BLaER1 treated with 17β-estradiol and CSF1 and Interleukin-3, amounts not matched to agents 10 nM and 100 nM (cell line): ENCODE measurements around the gene KHSRP.
A peak's percentile ranks its signal among the peaks of the same experiment; 100 is the strongest.
"Not testable (repeated sequence)": the region's sequence is repeated elsewhere in the genome, so short reads cannot be mapped to it uniquely, and the experiment has no call there.

Source experiments
- H3K27ac ChIP-seq, 11 experiments: shearing (Covaris generic); formaldehyde crosslinking; 2 replicates each; pipeline ENCODE4 v1.8.1; 2022
- H3K27me3 ChIP-seq, 11 experiments: shearing (Covaris generic); formaldehyde crosslinking; 2 replicates each; pipeline ENCODE4 v1.8.1; 2022
- H3K36me3 ChIP-seq, 11 experiments: shearing (Covaris generic); formaldehyde crosslinking; 2 replicates each; pipeline ENCODE4 v1.8.1; 2022
- H3K4me1 ChIP-seq, 10 experiments: shearing (Covaris generic); formaldehyde crosslinking; 2 replicates each; pipeline ENCODE4 v1.8.1; 2022
- H3K4me2 ChIP-seq, 11 experiments: shearing (Covaris generic); formaldehyde crosslinking; 2 replicates each; pipeline ENCODE4 v1.8.1; 2022
- H3K4me3 ChIP-seq, 10 experiments: shearing (Covaris generic); formaldehyde crosslinking; 2 replicates each; pipeline ENCODE4 v1.8.1; 2022
- H3K9ac ChIP-seq, 11 experiments: shearing (Covaris generic); formaldehyde crosslinking; 2 replicates each; pipeline ENCODE4 v1.8.1; 2022
- H3K9me3 ChIP-seq, 11 experiments: shearing (Covaris generic); formaldehyde crosslinking; replicated peaks in 1 of 11; 2 replicates each; pipeline ENCODE4 v1.8.1; 2022
- H4K20me1 ChIP-seq, 11 experiments: shearing (Covaris generic); formaldehyde crosslinking; 2 replicates each; pipeline ENCODE4 v1.8.1; 2022
- Cebpa-rat ChIP-seq, 11 experiments: shearing (Covaris generic); IDR thresholded peaks; 2 replicates each; pipeline ENCODE4 v1.8.1; 2022

KHSRP gene

DNA sequence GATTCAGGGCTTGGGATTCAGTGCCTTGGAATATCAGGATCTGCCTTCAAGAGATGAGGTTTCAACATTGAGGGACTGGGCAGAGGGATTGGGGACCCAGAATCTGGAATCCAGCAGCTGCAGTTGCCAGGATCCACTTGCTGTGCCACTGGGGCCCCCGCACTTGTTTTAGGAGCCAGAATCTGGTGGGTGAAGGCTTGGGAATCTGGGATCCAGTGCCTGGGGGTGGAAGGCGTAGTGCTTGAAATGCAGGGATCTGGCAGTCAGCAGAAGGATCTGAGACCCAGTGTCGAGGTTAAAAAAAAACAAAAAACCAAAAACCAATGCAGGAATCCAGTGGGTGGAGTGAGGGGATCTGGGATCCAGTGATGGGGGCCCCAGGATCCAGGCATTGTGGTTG is 16.3 kb upstream of the KHSRP start:
- Histone ChIP-seq H3K4me2 (no peak overlapping the region), H3K9ac (no peak overlapping the region), H3K36me3 (peaks cover 0 to 28% (median 11%) of the 10 kb centered on the region in 11 experiments; a peak in 14 of 22 replicates), H3K27ac (no peak overlapping the region), H3K27me3 (no peaks in the 10 kb centered on the region), H3K4me1 (no peaks in the 10 kb centered on the region), H3K9me3 (no peaks in the 10 kb centered on the region; a peak in 3 of 22 replicates), H4K20me1 (no peaks in the 10 kb centered on the region; a peak in 1 of 22 replicates), H3K4me3 (no peak overlapping the region)
- TF ChIP-seq Cebpa-rat (IDR thresholded peaks at IDR 0.05), result no peak

DNA sequence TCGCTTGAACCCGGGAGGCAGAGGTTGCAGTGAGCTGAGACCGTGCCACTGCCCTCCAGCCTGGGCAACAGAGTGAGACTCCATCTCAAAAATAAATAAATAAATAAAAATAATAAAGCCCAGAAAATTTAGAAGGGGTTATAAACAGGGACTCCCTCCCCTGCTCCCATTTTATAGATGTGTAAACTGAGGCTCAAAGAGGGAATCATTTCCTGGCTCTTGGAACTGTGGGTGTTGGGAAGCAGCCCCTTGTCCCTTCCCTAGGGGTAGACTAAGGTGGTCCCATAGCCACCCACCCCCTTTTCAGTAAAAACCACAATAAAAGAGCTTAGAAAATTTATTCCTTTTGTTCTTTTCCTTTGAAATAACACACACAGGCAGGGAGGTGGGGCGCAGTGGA is 15.1 kb upstream of the KHSRP start:
- no peaks in the 10 kb centered on the region; a peak in 1 of 22 replicates for H4K20me1 ChIP-seq
- no peak overlapping the region for H3K27ac ChIP-seq
- no peaks in the 10 kb centered on the region for H3K4me1 ChIP-seq
- no peak overlapping the region; a peak in 1 of 22 replicates for H3K9ac ChIP-seq
- TF ChIP-seq Cebpa-rat (IDR thresholded peaks at IDR 0.05), result no peak
- peaks cover 0 to 18% (median 0%) of the 10 kb centered on the region in 11 experiments; a peak in 4 of 22 replicates for H3K36me3 ChIP-seq
- no peak overlapping the region for H3K4me3 ChIP-seq
- no peak overlapping the region for H3K4me2 ChIP-seq
- H3K27me3 ChIP-seq, result no peaks in the 10 kb centered on the region
- no peaks in the 10 kb centered on the region for H3K9me3 ChIP-seq

DNA sequence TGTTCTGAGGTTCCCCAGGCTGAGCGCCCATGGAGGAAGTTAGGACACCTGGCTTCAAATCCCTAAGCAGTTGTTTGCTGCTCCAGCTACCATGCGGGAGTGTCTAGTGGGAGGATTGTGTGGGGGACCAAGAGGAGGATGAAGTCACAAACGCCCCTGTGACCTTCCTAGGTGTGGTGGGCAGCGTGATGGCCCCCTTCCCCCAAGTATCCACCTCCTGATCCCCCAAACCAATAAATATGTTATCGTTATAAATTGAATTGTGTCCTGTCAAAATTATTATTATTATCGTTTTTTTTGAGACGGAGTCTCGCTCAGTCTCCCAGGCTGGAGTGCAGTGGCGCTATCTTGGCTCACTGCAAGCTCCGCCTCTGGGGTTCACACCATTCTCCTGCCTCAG is 9.1 kb upstream of the KHSRP start, which contains the start of gene SLC25A41:
TSS of gene SLC25A41 (minus strand) at position 101 of the 400 bp plus-strand sequence. CDS start at position 31, 70 bp downstream.
- H3K4me1 ChIP-seq, result peaks cover 0 to 6% (median 2%) of the 10 kb centered on the region in 10 experiments; a peak in 7 of 20 replicates
- no peak within 1 kb of the TSS for H3K27ac ChIP-seq
- H3K9ac ChIP-seq, result no peak within 1 kb of the TSS
- H3K27me3 ChIP-seq, result no peaks in the 10 kb centered on the region
- H3K4me3 ChIP-seq, result no peak within 1 kb of the TSS
- 0 out of 22 replicates have a peak, but pooled peaks cover 0 to 5% (median 0%) of the 10 kb centered on the region in 11 experiments for H3K36me3 ChIP-seq
- H4K20me1 ChIP-seq, result no peaks in the 10 kb centered on the region
- no peak within 1 kb of the TSS for H3K4me2 ChIP-seq
- no peak for TF ChIP-seq Cebpa-rat (IDR thresholded peaks at IDR 0.05)
- H3K9me3 ChIP-seq, result no peaks in the 10 kb centered on the region

DNA sequence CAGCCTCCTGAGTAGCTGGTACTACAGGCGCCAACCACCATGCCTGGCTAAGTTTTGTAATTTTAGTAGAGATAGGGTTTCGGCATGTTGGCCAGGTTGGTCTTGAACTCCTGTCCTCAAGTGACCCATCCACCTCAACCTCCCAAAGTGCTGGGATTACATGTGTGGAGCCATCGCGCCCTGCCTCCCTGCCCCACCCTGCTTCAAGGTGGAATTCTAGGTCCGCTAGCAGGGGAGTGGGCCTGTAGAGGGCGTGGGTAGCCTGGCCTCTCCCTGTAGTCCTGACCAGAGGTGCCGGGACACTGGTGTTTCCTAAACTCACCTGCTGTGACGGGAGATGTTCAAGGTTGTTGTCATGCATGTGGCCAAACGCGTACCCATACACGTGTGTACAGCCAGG is 8.6 kb upstream of the KHSRP start:
- Histone ChIP-seq H3K4me3 (no peak overlapping the region), H4K20me1 (no peaks in the 10 kb centered on the region), H3K36me3 (0 out of 22 replicates have a peak, but pooled peaks cover 0 to 5% (median 0%) of the 10 kb centered on the region in 11 experiments), H3K27ac (no peak overlapping the region), H3K27me3 (no peaks in the 10 kb centered on the region), H3K9me3 (no peaks in the 10 kb centered on the region), H3K9ac (no peak overlapping the region), H3K4me2 (no peak overlapping the region), H3K4me1 (peaks cover 0 to 6% (median 2%) of the 10 kb centered on the region in 10 experiments; a peak in 7 of 20 replicates)
- TF ChIP-seq Cebpa-rat (IDR thresholded peaks at IDR 0.05), result no peak

DNA sequence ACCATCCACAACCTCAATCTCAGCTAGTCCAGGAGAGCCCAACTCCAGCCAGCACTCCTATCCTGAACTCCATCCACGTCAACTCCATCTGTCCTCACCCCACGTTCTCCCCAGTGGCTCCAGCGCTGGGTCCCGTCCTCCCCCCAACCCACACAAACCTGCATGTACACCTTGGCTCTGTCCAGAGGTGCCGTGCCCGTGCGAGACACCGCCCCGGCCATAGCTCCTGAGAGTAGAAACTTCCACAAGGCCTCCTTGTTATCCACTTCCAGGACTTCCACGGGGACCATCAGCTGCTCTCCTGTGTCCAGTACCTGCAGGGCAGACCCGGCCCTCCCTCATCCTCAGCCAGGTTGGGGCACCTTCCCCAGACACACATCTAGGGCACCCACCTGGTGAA is 7.3 kb upstream of the KHSRP start:
- no peaks in the 10 kb centered on the region for H4K20me1 ChIP-seq
- no peaks in the 10 kb centered on the region for H3K27me3 ChIP-seq
- no peak overlapping the region for H3K4me3 ChIP-seq
- H3K4me2 ChIP-seq, result no peak overlapping the region
- no peak for TF ChIP-seq Cebpa-rat (IDR thresholded peaks at IDR 0.05)
- 0 out of 22 replicates have a peak, but pooled peaks cover 0 to 5% (median 0%) of the 10 kb centered on the region in 11 experiments for H3K36me3 ChIP-seq
- H3K4me1 ChIP-seq, result peaks cover 0 to 6% (median 2%) of the 10 kb centered on the region in 10 experiments; a peak in 7 of 20 replicates
- no peaks in the 10 kb centered on the region for H3K9me3 ChIP-seq
- no peak overlapping the region for H3K9ac ChIP-seq
- H3K27ac ChIP-seq, result no peak overlapping the region

DNA sequence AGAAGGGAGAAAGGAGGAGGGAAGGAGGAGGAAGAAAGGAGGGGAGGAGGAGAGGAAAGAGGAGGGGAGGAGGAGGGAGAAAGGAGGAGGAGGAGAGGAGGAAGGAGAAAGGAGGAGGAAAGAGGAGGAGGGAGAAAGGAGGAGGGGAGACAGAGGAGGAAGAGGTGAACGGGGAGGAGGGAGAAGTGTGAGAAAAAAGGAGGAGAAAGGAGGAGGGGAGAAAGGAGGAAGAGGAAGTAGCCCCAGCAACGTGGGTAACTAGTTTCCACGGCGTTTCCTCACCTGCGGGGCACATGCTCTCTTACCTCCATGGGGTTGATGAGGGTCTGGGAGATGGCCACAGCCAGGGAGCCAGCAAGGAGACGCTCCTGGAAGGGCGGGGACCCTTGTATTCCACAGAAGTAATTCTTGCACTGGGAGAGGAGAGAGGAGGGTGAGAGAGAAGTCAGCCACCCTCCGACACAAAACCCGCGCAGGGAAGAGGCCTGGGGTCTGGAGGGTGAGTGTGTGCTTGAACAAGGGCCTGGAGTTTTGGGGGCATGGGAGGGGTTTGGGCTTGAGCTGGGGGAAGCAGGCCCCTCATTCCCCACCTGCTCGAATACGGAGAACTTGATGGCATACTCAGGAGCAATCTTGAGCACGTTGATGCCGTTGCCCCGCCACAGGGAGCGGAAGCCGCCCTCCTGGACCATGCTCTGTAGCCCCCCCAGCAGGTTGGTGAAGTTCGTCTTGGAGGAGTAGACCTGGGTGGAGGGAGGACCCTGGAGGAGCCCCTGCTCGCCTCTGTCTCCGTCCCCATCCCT is 5.0 kb upstream of the KHSRP start:
- Histone ChIP-seq H3K27me3 (no peaks in the 10 kb centered on the region), H3K9ac (no peak overlapping the region), H3K27ac (no peak overlapping the region; a peak in 1 of 22 replicates), H4K20me1 (no peaks in the 10 kb centered on the region), H3K9me3 (peaks cover 0 to 9% (median 0%) of the 10 kb centered on the region in 11 experiments; a peak in 9 of 22 replicates), H3K36me3 (0 out of 22 replicates have a peak, but pooled peaks cover 0 to 2% (median 0%) of the 10 kb centered on the region in 11 experiments), H3K4me3 (no peak overlapping the region), H3K4me1 (peaks cover 5 to 14% (median 8%) of the 10 kb centered on the region in 10 experiments; a peak in 19 of 20 replicates), H3K4me2 (peak overlapping the region in 7 of 11 experiments; percentile 6 to 31 (median 18); a peak in 6 of 22 replicates)
- no peak for TF ChIP-seq Cebpa-rat (IDR thresholded peaks at IDR 0.05)

DNA sequence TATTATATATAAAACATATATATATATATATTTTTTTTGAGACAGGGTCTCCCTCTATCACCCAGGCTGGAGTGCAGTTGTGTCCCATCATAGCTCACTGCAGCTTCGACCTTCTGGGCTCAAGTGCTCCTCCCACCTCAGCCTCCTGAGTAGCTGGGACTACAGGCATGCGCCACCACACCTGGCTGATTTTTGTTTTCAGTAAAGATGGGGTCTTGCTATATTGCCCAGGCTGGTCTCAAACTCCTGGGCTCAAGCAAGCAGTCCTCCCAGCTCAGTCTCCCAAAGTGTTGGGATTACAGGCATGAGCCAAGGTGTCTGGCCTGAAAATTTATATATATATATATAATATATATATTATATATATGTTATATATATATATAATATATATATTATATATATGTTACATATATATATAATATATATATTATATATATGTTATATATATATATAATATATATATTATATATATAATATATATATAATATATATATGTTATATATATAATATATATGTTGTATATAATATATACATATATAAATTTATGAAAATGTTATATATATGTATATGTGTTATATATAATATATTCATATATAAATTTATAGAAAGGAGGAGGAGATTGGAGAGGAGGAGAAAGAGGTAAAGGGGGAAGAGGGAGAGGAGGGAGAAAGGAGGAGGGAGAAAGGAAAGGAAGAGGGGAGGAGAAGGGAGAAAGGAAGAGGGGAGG is 4.2 kb upstream of the KHSRP start:
- H3K27me3 ChIP-seq, result not testable (repeated sequence)

DNA sequence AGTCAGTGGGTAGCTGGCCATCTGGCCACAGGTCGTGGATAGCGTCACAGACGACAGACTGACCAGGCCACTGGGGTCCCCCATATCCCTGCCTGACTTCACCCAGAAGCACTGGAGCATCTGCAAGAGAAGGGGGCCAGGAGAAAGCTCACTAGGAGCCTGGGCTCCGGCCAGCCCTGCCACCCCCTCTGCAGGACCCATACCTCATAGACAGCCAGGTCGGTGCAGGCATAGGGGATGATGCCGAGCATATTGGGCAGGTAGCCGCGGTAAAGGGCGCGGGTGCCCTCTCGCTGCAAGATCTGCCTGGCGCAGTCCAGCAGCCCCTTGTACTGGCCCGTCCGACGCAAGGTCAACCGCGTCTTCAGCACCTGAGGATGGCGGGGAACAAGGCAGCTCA is 2.5 kb upstream of the KHSRP start:
- no peak for TF ChIP-seq Cebpa-rat (IDR thresholded peaks at IDR 0.05)
- Histone ChIP-seq H3K4me3 (no peak overlapping the region), H3K4me2 (no peak overlapping the region), H3K9me3 (peaks cover 0 to 9% (median 0%) of the 10 kb centered on the region in 11 experiments; a peak in 9 of 22 replicates), H4K20me1 (peaks cover 19 to 21% (median 20%) of the 10 kb centered on the region in 11 experiments), H3K27ac (no peak overlapping the region), H3K9ac (no peak overlapping the region), H3K4me1 (peaks cover 19 to 27% (median 21%) of the 10 kb centered on the region in 10 experiments), H3K36me3 (peaks cover 5 to 13% (median 11%) of the 10 kb centered on the region in 11 experiments), H3K27me3 (no peaks in the 10 kb centered on the region)

More for the DNA sequence above, 4.2 kb upstream of the KHSRP start:
- H3K9ac ChIP-seq, H3K4me3 ChIP-seq, H3K27ac ChIP-seq, H3K36me3 ChIP-seq, H3K9me3 ChIP-seq, H3K4me2 ChIP-seq, H4K20me1 ChIP-seq: not testable (repeated sequence)
- peaks cover 5 to 14% (median 8%) of the 10 kb centered on the region in 10 experiments; a peak in 19 of 20 replicates for H3K4me1 ChIP-seq
